Measurements from ENCODE around the gene ERGIC2.
A peak's percentile ranks its signal among the peaks of the same experiment; 100 is the strongest.
"Not testable (repeated sequence)": the region's sequence is repeated elsewhere in the genome, so short reads cannot be mapped to it uniquely, and the experiment has no call there.

Gene ERGIC2

DNA sequence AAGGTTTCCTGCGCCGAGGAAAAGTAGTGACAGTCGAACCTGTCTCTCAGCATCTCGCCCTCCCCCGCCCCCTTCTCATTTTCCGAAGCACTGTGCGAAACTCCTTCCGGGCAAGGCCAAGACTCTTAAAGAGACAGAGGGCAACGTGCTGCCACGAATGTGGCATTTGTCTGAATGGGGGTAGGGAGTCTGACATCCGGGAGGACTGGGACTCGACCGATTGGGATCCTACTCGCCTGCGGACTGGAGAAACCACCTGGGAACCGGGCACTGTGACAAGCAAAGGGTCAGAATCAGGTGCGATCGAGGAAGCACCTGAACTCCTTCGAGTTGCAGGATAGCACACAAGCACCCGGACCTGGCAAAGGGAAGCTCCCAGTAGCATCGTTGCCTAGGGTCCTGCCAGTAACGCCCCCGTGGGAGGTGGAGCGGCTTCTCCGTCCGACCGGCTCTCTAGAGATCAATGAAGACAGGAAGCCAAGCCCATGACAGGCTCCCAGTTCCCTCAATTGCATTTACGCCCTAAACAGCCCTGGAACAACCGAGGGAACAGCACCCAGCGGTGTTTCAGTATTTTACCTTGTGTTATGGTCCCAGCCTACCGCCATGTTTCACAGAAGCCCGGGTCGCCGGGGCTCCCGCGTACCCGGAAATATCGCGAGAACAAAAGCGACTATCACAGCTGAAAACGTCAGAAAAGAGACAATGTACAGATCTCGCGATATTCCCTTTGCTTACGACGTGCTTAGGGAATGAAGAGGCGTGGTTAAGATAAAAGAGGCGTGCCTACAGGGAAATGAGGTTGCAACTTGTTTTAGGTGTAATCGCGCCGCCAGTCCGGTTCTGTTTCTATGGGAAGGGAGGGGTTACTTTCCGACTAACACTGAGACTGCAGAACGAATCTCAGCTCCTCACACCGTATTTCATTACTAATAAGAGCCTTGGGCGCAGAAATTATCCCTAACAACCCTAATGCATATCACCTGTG is at the start of gene ERGIC2:
TSS of gene ERGIC2 (minus strand) at position 637 of the 988 bp plus-strand sequence. CDS start 9,539 bp downstream, outside the sequence.
- DNase-seq (ENCODE audit: low spot score): peak; percentile 91

DNA sequence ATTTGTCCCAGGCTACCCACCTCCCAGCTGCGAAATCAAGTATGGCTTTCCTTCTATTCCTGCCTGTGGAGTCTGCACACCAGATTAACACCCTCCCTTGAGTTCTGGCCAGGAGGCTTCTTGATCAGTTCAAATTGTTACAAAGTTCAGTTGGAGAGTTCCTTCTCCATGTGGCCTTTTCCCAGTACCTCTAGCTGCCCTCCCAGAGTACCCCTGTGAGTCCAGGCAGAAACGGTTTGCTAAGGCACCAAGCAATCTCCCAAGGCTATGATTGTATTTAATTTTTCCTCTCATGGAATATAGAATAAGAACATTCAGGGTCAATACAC is 49.7 kb upstream of the ERGIC2 start:
- no peak for DNase-seq (ENCODE audit: low spot score)

DNA sequence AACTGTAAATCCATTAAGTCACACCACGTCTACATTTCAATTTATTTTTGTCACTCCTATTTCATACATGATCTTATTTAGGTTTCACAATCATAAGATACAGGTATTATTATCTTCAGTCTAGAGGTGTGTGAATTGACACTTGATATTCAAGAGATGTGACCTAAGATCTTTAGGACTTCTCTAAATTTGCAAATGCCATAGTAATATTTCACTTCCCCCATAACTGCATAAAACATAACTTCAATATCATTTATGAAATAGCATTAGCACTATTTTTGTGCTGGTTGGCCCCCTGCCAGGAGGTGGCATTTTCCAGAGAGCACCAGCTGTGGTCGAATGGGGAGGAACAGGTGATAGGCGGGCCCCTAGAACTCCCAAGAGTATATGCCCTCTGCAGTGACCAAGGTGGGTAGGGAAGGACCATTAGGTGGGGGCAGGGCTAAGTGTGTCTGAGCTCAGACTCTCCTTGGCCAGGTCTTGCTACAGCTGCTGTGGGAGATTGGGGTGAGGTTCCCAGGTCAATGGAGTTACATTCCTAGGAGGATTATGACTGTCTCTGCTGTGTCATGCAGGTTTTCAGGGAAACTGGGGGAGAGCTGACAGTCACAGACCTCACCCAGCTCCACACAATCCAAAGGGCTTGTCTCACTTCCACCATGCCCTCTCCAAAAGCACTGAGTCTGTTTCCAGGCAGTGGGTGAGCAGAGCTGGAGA is 49.2 kb upstream of the ERGIC2 start:
- no peak for DNase-seq (ENCODE audit: low spot score)

GRCh38 chr12:29428633-29429032 is 47.7 kb upstream of the ERGIC2 start:
- no peak for DNase-seq (ENCODE audit: low spot score)

DNA sequence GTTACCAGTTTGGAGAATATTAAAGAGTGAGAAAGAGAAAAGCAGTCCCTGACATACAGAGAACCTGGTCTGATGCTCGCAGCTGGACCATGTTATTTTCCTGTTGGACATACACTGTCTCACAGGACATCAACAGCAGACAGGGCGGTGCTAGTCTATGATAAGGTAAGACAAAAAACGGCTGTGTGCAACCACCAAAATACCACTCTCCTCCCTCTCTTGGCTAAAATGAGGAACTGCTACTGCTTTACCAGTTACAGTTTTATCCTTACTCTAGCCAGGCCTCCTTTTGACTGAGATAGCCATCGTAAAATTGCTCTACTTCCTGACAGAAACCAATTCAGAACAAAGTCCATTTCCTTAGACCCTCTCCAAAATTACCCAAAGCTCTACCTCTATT is 47.0 kb upstream of the ERGIC2 start:
- DNase-seq (ENCODE audit: low spot score): no peak

DNA sequence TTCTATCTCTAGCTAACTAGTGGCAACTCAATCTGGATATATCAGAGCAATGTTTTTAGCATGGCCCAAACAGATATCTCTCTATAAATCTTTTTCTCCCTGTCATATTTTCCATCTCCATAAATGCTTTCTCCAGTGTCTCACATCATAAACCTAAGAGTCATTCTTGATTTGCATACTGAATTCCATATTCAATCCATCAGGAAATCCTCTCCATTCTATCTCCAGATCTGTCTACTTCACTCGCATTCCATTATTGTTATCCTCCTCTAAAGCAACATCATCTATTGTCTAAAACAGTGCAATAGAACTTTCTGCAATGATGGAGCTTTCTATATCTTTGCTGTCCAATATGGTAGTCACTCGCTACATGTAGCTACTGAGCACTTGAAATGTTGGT is 45.5 kb upstream of the ERGIC2 start:
- DNase-seq (ENCODE audit: low spot score): no peak

- DNase-seq (ENCODE audit: low spot score): no peak
These were observed 44.8 kb upstream of the ERGIC2 start for GRCh38 chr12:29425722-29426121.

- no peak for DNase-seq (ENCODE audit: low spot score)
These were observed 35.8 kb upstream of the ERGIC2 start for GRCh38 chr12:29416748-29417147.

GRCh38 chr12:29415111-29415510 is 34.1 kb upstream of the ERGIC2 start:
- no peak for DNase-seq (ENCODE audit: low spot score)

- DNase-seq (ENCODE audit: low spot score): no peak
These were observed 33.4 kb upstream of the ERGIC2 start for GRCh38 chr12:29414368-29414767.

DNA sequence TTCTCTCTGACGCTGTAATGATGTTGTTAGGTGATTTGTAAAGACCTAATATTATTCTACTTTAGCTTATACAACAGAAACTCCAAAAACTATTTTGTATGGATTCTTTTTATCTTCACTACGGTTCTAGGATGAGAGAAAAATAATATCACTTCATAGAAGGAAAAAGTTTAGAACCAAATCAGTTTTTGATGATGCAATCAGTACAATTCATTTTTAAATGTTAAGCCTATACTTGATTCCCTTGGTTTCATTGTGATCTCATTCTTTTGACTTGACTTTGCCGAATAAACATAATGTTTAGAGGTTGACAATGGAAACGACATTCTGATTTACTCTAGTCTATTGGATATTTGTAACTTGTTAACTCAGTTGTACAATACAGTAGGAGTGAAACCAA is 24.6 kb upstream of the ERGIC2 start:
- no peak for DNase-seq (ENCODE audit: low spot score)

GRCh38 chr12:29403991-29404390 is 23.0 kb upstream of the ERGIC2 start:
- DNase-seq (ENCODE audit: low spot score): no peak

DNA sequence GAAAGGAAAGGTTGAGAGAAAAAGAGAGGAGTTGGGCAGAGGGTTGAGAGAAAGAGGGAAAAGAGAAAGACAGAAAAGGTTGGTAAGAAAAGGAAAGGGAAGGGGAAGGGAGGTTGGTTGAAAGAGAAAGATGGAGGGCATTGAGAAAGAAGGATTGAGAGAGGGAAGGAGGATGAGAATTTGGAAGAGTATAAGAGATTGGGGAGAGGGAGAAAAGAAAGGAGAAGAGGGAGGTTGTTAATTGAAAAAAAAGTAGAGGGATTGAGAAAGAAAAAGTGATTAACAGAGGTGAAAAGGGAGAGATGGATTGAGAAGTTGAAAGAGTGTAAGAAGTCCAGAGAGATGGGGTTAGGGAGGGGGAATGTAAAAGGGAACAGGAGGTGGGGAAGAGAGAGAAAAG is 21.5 kb upstream of the ERGIC2 start:
- no peak for DNase-seq (ENCODE audit: low spot score)

DNA sequence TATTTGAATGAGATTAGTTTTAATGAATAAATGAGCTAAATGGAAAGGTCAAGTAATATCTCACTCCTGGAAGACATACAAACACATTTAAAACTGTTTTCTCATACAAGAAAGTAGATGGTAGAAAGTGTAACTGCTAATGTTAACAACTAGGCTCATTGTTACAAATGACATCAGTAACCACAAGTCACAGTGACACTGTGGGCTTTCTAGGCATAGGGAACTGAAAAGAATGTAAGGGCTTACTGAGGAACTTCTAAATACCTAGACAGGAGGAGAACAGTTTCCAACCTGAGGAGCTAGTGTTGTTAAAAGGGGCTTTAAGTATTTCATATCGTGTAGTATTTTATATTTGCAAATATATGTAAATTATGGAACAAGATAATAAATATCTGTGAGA is 17.5 kb upstream of the ERGIC2 start:
- DNase-seq (ENCODE audit: low spot score): no peak

GRCh38 chr12:29396774-29397173 is 15.8 kb upstream of the ERGIC2 start:
- no peak for DNase-seq (ENCODE audit: low spot score)

- no peak for DNase-seq (ENCODE audit: low spot score)
These were observed 14.4 kb upstream of the ERGIC2 start for GRCh38 chr12:29395356-29395755.

DNA sequence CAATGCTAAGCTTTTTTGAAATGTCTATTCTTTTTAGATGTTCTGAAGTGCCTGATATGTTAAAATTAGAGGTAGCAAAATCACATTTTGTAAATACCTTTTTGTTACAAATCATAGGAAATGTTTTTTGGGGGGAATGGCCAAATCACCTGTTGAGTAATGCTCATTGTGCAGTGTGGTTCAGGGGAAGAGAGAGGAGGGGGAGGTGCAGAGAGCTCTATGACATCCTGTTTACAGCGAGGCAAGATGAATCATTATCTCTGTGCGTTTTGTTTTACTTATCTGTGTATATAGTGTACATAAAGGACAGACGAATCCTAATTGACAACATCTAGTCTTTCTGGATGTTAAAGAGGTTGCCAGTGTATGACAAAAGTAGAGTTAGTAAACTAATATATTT is 9.4 kb upstream of the ERGIC2 start:
- not testable (repeated sequence) for DNase-seq (ENCODE audit: low spot score)

DNA sequence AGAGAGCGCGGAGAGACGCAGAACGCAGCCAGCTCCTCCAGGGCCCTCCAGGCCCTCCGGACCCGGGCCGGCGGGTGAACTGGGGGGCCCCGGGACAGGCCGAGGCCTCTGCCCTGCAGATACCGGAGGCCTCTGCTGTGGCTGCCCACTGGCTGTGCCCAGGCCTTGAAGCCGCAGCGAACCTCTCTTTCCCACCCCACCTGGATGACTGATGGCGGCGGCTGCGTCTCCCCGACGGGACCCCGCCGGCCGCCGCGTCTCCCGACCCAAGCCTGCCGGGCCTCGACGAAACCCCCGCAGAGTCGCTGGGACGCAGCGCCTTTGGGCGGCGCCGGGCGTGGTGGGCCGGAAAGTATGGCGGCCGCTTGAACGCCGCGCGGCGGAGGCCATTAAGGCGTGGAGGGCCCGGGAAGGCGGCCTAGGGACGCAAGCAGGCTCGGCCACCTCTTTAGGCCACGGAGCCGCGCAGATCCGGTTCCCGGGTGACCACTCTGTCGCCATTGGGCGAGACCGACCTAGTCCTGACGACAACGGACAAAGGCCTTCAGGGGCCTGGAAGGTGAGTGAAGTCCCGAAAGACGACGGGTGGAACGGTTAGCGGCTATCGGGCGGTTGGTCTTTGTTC is 8.4 kb upstream of the ERGIC2 start:
- no peak for DNase-seq (ENCODE audit: low spot score)

DNA sequence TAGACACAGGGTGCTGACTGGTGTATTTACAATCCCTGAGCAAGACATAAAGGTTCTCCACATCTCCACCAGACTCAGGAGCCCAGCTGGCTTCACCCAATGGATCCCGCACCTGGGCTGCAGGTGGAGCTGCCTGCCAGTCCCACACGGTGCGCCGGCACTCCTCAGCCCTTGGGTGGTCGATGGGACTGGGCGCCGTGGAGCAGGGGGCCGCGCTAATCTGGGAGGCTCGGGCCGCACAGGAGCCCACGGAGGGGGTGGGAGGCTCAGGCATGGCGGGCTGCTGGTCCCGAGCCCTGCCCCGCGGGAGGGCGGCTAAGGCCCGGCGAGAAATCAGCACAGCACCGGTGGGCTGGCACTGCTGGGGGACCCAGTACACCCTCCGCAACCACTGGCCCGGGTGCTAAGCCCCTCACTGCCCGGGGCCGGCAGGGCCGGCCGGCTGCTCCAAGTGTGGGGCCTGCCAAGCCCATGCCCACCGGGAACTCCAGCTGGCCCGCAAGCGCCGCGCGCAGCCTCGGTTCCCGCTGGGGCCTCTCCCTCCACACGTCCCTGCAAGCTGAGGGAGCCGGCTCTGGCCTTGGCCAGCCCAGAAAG is 5.2 kb upstream of the ERGIC2 start:
- DNase-seq (ENCODE audit: low spot score): not testable (repeated sequence)

DNA sequence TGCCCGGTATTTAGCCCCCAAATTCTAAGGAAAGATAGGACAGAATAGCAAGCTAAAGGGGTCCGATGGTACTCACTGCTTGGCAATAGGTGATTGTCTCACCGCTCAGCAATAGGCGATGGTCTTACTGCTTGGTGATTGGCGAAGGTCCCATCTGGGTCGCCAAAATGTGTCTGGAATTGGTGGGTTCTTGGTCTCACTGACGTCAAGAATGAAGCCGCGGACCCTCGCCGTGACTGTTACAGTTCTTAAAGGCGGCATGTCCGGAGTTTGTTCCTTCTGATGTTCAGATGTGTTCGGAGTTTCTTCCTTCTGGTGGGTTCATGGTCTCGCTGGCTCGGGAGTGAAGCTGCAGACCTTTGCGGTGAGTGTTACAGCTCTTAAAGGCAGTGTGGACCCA is 4.2 kb upstream of the ERGIC2 start:
- DNase-seq (ENCODE audit: low spot score): not testable (repeated sequence)

- no peak for DNase-seq (ENCODE audit: low spot score)
These were observed 1.3 kb upstream of the ERGIC2 start for GRCh38 chr12:29382251-29382650.

GRCh38 chr12:29376118-29376517 is 4.9 kb downstream of the ERGIC2 start:
- DNase-seq (ENCODE audit: low spot score): no peak
